GM23248 (cell line): ENCODE data around the gene BICDL2.

Experiments
- EZH2 ChIP-seq: fragments of 200-600 bp; sonication (generic); IDR thresholded peaks from 2 replicates; pipeline ENCODE4 v1.6.1; 2018; ENCODE audit warnings: antibody characterized with exemption, mild to moderate bottlenecking; ENCODE audit not compliant: insufficient read depth, poor library complexity, severe bottlenecking
- EZH2phosphoT487 ChIP-seq: fragments of 200-600 bp; sonication (generic); IDR thresholded peaks from 2 replicates; pipeline ENCODE4 v1.6.1; 2018; ENCODE audit warnings: antibody characterized with exemption, moderate library complexity, mild to moderate bottlenecking, low read depth; ENCODE audit not compliant: insufficient read depth

DNA sequence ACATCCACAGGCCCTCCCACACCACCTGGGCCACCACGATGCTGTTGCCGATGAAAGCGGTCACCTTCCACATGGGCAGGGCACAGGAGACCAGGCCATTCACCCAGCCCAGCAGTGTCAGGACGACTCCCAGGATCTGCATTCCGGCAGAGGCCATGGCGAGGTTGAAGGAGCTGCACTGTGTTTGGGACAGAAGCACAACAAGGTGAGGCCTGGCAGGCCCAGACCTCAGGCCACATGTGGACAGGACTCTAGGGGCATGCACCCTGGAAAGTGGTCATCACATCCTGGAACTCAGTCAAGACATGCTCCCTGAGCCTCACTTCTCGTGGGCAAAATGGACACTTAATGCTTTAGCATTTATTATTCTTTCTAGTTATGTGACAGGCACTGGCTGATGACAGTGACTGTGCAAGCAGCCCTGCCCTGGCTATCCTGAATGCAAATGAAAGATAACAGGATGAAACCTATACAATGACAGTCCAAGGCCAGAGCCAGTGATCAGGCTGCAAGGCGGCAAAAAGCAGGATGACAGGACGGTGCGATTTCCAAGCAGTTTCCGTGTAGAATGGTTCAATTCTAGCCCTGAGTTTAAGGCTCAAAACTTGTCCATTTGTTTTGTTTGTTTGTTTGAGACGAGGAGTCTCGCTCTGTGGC is 20.8 kb downstream of the BICDL2 start:
- no peak for TF ChIP-seq EZH2phosphoT487
- no peak for TF ChIP-seq EZH2
